BLaER1 treated with 17β-estradiol and CSF1 and Interleukin-3, amounts not matched to agents 10 nM and 100 nM (cell line): ENCODE results near the gene PTGES3.

ENCODE experiments used
- H3K27ac ChIP-seq, 11 experiments: shearing (Covaris generic); formaldehyde crosslinking; 2 replicates each; pipeline ENCODE4 v1.8.1; 2022
- H3K27me3 ChIP-seq, 11 experiments: shearing (Covaris generic); formaldehyde crosslinking; 2 replicates each; pipeline ENCODE4 v1.8.1; 2022
- H3K36me3 ChIP-seq, 11 experiments: shearing (Covaris generic); formaldehyde crosslinking; 2 replicates each; pipeline ENCODE4 v1.8.1; 2022
- H3K4me1 ChIP-seq, 10 experiments: shearing (Covaris generic); formaldehyde crosslinking; 2 replicates each; pipeline ENCODE4 v1.8.1; 2022
- H3K4me2 ChIP-seq, 11 experiments: shearing (Covaris generic); formaldehyde crosslinking; 2 replicates each; pipeline ENCODE4 v1.8.1; 2022
- H3K4me3 ChIP-seq, 10 experiments: shearing (Covaris generic); formaldehyde crosslinking; 2 replicates each; pipeline ENCODE4 v1.8.1; 2022
- H3K9ac ChIP-seq, 11 experiments: shearing (Covaris generic); formaldehyde crosslinking; 2 replicates each; pipeline ENCODE4 v1.8.1; 2022
- H3K9me3 ChIP-seq, 11 experiments: shearing (Covaris generic); formaldehyde crosslinking; replicated peaks in 1 of 11; 2 replicates each; pipeline ENCODE4 v1.8.1; 2022
- H4K20me1 ChIP-seq, 11 experiments: shearing (Covaris generic); formaldehyde crosslinking; 2 replicates each; pipeline ENCODE4 v1.8.1; 2022
- Cebpa-rat ChIP-seq, 11 experiments: shearing (Covaris generic); IDR thresholded peaks; 2 replicates each; pipeline ENCODE4 v1.8.1; 2022

PTGES3 gene

DNA sequence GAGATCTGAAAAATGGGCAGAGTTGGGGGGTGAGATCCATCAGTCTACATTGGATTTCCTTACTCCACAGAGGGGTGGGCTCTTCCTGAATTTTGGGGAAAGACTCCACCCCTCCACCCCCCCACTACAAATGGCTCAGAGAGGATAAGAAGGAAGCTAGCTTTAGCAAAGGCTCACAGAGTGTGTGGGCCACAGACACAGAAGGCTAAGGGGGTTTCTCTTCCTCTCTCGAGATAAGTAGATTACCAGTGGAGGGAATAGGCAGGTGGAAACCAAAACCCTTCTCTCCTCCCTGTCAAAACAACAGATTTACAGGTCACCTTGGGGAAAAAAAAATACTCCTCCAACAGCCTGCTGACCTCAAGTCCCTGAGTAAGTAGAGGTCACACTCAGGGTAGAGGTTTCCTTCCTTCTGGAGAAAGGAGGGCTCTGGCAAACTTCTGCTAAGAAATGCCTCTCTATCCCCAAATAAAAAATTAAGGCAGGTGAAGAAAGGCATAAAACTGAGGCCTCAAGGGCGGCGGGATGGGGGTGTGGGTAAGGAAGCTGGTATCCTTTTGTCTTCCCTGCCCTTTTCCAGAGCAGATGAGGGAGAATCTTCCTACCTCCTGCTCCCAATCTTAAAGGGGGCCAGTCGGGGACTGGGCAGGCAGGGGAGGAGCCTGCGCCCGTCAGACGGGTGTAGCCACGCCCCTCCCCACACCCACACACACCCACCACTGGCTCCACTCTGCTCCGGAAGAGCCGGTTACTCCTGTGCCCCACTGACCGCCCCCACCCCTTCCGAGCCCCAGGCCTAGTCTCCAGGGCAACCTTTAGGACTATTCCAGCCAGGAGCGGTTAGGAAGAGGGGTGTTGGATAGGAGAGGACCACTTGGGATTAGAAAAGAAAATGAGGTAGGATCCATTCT lies 56.0 kb downstream of the PTGES3 start:
- Histone ChIP-seq H3K27me3 (no peaks in the 10 kb centered on the region), H3K27ac (peak overlapping the region; percentile 42 to 93 (median 82); a peak in 19 of 22 replicates), H3K4me3 (peak overlapping the region; percentile 25 to 95 (median 86); a peak in 19 of 20 replicates), H3K9ac (peak overlapping the region; percentile 79 to 90 (median 85); a peak in 21 of 22 replicates), H3K9me3 (no peaks in the 10 kb centered on the region), H3K4me1 (peaks cover 56 to 80% (median 71%) of the 10 kb centered on the region in 10 experiments), H3K4me2 (peak overlapping the region; percentile 94 to 100 (median 98)), H4K20me1 (peaks cover 17 to 76% (median 38%) of the 10 kb centered on the region in 11 experiments; a peak in 20 of 22 replicates), H3K36me3 (peaks cover 2 to 10% (median 9%) of the 10 kb centered on the region in 11 experiments; a peak in 19 of 22 replicates)
- no peak for TF ChIP-seq Cebpa-rat (IDR thresholded peaks at IDR 0.05)

DNA sequence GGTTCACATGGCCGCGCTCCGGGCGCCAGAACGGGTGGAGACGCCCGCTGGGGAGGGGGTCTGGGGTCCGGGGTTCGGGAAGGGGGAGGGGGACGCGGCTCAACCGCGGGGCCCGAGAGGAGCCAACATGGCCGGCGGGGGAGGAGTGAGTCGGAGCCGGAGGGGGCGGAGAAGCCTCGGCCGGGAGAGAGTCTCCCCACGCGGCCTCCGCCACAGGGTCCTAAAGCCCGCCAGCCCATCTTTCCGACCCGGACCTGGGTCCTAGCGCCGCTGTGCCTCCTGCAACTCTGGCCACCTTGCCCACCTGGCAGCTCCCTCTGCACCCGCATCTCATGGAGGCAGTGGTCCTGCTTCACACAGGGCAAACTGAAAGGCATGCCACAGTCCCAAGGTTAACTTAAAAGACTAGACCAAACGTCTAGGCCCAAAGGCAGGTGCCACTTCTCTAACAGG lies 57.9 kb downstream of the PTGES3 start, which contains the start of gene BAZ2A:
Gene BAZ2A (minus strand): TSS at position 147 of the 453 bp plus-strand sequence. CDS start 12,796 bp downstream, outside the sequence.
- Histone ChIP-seq H3K4me2 (peak within 1 kb of the TSS; percentile 94 to 100 (median 98)), H3K36me3 (peaks cover 17 to 28% (median 21%) of the 10 kb centered on the region in 11 experiments; a peak in 20 of 22 replicates), H3K4me1 (peaks cover 67 to 74% (median 69%) of the 10 kb centered on the region in 10 experiments), H3K27ac (peak within 1 kb of the TSS; percentile 93 to 100 (median 99)), H3K9ac (peak within 1 kb of the TSS; percentile 97 to 100 (median 98)), H4K20me1 (peaks cover 32 to 87% (median 51%) of the 10 kb centered on the region in 11 experiments; a peak in 19 of 22 replicates), H3K27me3 (no peaks in the 10 kb centered on the region), H3K9me3 (no peaks in the 10 kb centered on the region), H3K4me3 (peak within 1 kb of the TSS; percentile 91 to 100 (median 99))
- TF ChIP-seq Cebpa-rat (IDR thresholded peaks at IDR 0.05) = no peak

GRCh38 chr12:56629459-56630179 lies 58.5 kb downstream of the PTGES3 start:
- peak overlapping the region; percentile 93 to 100 (median 99) for H3K27ac ChIP-seq
- H3K4me1 ChIP-seq = peaks cover 65 to 73% (median 70%) of the 10 kb centered on the region in 10 experiments
- peak overlapping the region; percentile 86 to 99 (median 89) for H3K4me2 ChIP-seq
- H3K9me3 ChIP-seq = no peaks in the 10 kb centered on the region
- H3K9ac ChIP-seq = peak overlapping the region; percentile 97 to 100 (median 98)
- no peaks in the 10 kb centered on the region for H3K27me3 ChIP-seq
- TF ChIP-seq Cebpa-rat (IDR thresholded peaks at IDR 0.05) = no peak
- H3K36me3 ChIP-seq = peaks cover 21 to 34% (median 23%) of the 10 kb centered on the region in 11 experiments; a peak in 20 of 22 replicates
- H3K4me3 ChIP-seq = peak overlapping the region; percentile 91 to 100 (median 99)
- H4K20me1 ChIP-seq = peaks cover 36 to 91% (median 57%) of the 10 kb centered on the region in 11 experiments; a peak in 19 of 22 replicates

DNA sequence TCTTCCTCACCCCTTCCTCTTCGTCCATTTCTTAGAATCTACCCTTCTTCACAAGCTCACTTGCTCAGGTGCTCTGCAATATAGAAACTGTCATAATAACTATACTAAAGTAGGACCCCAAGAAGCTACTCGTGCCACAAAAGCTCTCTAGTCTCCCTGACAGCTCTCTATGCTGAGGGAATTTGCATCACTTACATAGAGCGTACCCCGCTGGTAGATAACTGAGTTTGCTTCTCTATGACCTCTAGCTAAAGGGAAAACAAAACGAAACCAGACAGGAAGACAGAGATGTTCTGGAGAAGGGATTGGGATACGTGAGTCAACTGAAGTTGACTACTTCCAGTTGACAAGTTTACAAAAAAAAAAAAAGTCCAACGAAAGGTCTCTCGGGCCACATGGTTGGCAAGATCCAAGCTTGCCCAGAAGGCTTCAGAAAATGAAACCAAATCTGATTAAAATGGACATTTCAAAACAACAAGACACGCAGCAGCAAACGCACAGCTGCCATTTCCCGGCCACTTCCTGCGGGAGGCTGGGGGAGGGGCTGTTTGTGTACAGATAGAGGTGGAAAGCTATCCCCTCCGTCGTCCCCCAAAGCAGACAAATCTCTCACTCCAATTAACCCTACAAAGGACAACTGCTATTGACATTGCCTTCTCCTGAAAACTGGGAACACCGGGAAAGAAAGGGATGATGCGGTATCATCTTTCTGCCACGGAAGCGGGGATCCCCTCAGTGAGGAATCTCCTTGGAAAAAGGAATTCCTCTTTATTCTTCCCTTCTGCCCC lies 59.2 kb downstream of the PTGES3 start:
- Histone ChIP-seq H3K9ac (peak overlapping the region; percentile 97 to 100 (median 98)), H3K27me3 (no peaks in the 10 kb centered on the region), H3K4me2 (peak overlapping the region; percentile 86 to 99 (median 89)), H3K27ac (peak overlapping the region; percentile 93 to 100 (median 99)), H3K9me3 (no peaks in the 10 kb centered on the region), H4K20me1 (peaks cover 44 to 91% (median 63%) of the 10 kb centered on the region in 11 experiments; a peak in 21 of 22 replicates), H3K36me3 (peaks cover 23 to 41% (median 30%) of the 10 kb centered on the region in 11 experiments; a peak in 21 of 22 replicates), H3K4me3 (peak overlapping the region; percentile 91 to 100 (median 99)), H3K4me1 (peaks cover 61 to 76% (median 64%) of the 10 kb centered on the region in 10 experiments)
- peak in 3 of 11 experiments; percentile 19 to 46 (median 32); a peak in 1 of 22 replicates for TF ChIP-seq Cebpa-rat (IDR thresholded peaks at IDR 0.05)

- Histone ChIP-seq H3K9me3 (no peaks in the 10 kb centered on the region), H3K4me2 (peak overlapping the region; percentile 2 to 99 (median 89); a peak in 21 of 22 replicates), H3K4me1 (peaks cover 40 to 67% (median 55%) of the 10 kb centered on the region in 10 experiments), H3K4me3 (no peak overlapping the region; a peak in 1 of 20 replicates), H3K27ac (peak overlapping the region in 6 of 11 experiments; percentile 17 to 100 (median 99); a peak in 2 of 22 replicates), H3K9ac (peak overlapping the region in 2 of 11 experiments; percentile 11 to 34; a peak in 2 of 22 replicates), H3K27me3 (no peaks in the 10 kb centered on the region), H4K20me1 (peaks cover 65 to 91% (median 78%) of the 10 kb centered on the region in 11 experiments), H3K36me3 (peaks cover 39 to 63% (median 51%) of the 10 kb centered on the region in 11 experiments)
- TF ChIP-seq Cebpa-rat (IDR thresholded peaks at IDR 0.05) = no peak
Measured at GRCh38 chr12:56626701-56627100, 61.4 kb downstream of the PTGES3 start.

GRCh38 chr12:56622535-56622934 lies 65.5 kb downstream of the PTGES3 start:
- H3K9me3 ChIP-seq = no peaks in the 10 kb centered on the region
- H3K27ac ChIP-seq = no peak overlapping the region; a peak in 1 of 22 replicates
- H4K20me1 ChIP-seq = peaks cover 93 to 100% (median 100%) of the 10 kb centered on the region in 11 experiments
- H3K4me1 ChIP-seq = peaks cover 14 to 57% (median 41%) of the 10 kb centered on the region in 10 experiments
- H3K4me2 ChIP-seq = 0 out of 22 replicates have a peak overlapping the region, but pooled peaks of 1 of the 11 experiments have one; percentile 5
- H3K9ac ChIP-seq = no peak overlapping the region
- peaks cover 70 to 100% (median 88%) of the 10 kb centered on the region in 11 experiments for H3K36me3 ChIP-seq
- no peaks in the 10 kb centered on the region for H3K27me3 ChIP-seq
- no peak for TF ChIP-seq Cebpa-rat (IDR thresholded peaks at IDR 0.05)
- H3K4me3 ChIP-seq = no peak overlapping the region

DNA sequence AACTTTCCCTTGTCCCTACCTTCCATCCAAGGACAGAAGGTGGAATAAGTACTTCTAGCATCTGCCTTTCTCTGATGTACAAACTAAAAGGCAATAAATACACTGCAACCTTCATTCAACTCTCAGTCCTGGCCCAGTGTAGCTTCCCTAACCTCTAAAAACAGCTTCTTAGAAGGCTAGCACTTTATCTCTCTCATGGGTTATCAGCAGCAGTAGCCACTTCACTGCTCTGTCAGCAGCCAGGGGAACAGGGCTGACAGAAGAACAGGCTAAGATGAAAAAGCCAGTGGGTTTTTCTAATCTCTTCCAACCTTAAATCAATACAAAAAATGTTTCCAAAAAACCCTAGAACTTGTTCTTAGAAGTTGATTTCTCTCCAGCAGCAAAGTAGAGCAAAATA lies 71.2 kb downstream of the PTGES3 start:
- Histone ChIP-seq H3K36me3 (peaks cover 90 to 100% (median 100%) of the 10 kb centered on the region in 11 experiments), H3K9ac (peak overlapping the region in 1 of 11 experiments; percentile 53; a peak in 2 of 22 replicates), H3K27ac (no peak overlapping the region), H3K27me3 (no peaks in the 10 kb centered on the region), H3K4me2 (peak overlapping the region in 3 of 11 experiments; percentile 18 to 34 (median 26); a peak in 4 of 22 replicates), H3K4me1 (peaks cover 0 to 42% (median 31%) of the 10 kb centered on the region in 10 experiments; a peak in 15 of 20 replicates), H4K20me1 (peaks cover 76 to 99% (median 89%) of the 10 kb centered on the region in 11 experiments), H3K9me3 (no peaks in the 10 kb centered on the region), H3K4me3 (no peak overlapping the region)
- no peak for TF ChIP-seq Cebpa-rat (IDR thresholded peaks at IDR 0.05)
